HL-60 (cell line): Measurements from ENCODE around the gene GBP6.

Source experiments
- DNase-seq, 2 experiments: peaks; one replicate each; pipeline ENCODE4 v3.0.0-alpha.2; 2010 to 2020; ENCODE audit warnings: low read depth in 1 of 2, low spot score in 1 of 2
- H3K27ac ChIP-seq: fragments of 250-450 bp; sonication (Bioruptor Pico); replicated peaks from 2 replicates; pipeline ENCODE4 v1.5.1; 2020; ENCODE audit warnings: mild to moderate bottlenecking, moderate library complexity
- H3K27me3 ChIP-seq: fragments of 250-450 bp; sonication (Bioruptor Pico); 2 replicates; pipeline ENCODE4 v1.5.1; 2021; ENCODE audit warnings: mild to moderate bottlenecking, moderate library complexity; ENCODE audit not compliant: insufficient read depth, poor library complexity, severe bottlenecking
- H3K4me3 ChIP-seq: replicated peaks from 2 replicates; pipeline ENCODE4 v1.5.1; 2011; ENCODE audit warnings: mild to moderate bottlenecking, control low read depth, low read length; ENCODE audit not compliant: insufficient read depth
- GABPA ChIP-seq: IDR thresholded peaks from 2 replicates; pipeline ENCODE4 v1.6.1; 2012; ENCODE audit warnings: low read depth
- POLR2AphosphoS5 ChIP-seq: IDR thresholded peaks from 2 replicates; pipeline ENCODE4 v1.6.1; 2012; ENCODE audit warnings: low read depth
- REST ChIP-seq: IDR thresholded peaks from 2 replicates; pipeline ENCODE4 v1.6.1; 2012; ENCODE audit warnings: low read depth; ENCODE audit not compliant: insufficient replicate concordance
- SPI1 ChIP-seq: IDR thresholded peaks from 2 replicates; pipeline ENCODE4 v1.6.1; 2012; ENCODE audit warnings: low read depth, mild to moderate bottlenecking, borderline replicate concordance
- TF ChIP-seq, protein P1 (sequence below): IDR thresholded peaks from one replicate; pipeline ENCODE4 v1.5.1; 2011; ENCODE audit warnings: low read length, control low read depth, inconsistent platforms; ENCODE audit not compliant: insufficient read depth

The GBP6 gene

DNA sequence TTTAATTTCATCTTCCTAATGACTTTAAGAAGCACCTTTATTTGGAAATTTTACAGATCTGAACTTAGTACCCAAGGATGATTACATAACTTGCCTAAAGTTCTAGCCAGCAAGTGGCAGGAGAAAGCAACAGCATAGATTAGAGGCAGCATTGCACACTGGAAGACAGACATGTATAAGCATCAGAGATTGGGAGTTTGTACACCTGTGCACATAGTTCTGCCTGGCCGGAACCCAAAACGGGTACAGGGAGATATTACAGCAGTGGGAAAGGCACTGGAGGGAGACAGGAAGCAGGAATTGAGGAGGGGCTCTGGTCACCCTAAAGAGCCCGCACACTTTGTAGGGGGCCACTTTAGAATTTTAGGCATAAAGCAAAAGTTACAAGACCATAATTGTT is 19.3 kb downstream of the GBP6 start:
- Histone ChIP-seq H3K4me3 (no peak overlapping the region), H3K27ac (no peak overlapping the region), H3K27me3 (no peaks in the 10 kb centered on the region)
- no peak for DNase-seq
- TF ChIP-seq POLR2AphosphoS5: no peak
- TF ChIP-seq, protein P1, sequence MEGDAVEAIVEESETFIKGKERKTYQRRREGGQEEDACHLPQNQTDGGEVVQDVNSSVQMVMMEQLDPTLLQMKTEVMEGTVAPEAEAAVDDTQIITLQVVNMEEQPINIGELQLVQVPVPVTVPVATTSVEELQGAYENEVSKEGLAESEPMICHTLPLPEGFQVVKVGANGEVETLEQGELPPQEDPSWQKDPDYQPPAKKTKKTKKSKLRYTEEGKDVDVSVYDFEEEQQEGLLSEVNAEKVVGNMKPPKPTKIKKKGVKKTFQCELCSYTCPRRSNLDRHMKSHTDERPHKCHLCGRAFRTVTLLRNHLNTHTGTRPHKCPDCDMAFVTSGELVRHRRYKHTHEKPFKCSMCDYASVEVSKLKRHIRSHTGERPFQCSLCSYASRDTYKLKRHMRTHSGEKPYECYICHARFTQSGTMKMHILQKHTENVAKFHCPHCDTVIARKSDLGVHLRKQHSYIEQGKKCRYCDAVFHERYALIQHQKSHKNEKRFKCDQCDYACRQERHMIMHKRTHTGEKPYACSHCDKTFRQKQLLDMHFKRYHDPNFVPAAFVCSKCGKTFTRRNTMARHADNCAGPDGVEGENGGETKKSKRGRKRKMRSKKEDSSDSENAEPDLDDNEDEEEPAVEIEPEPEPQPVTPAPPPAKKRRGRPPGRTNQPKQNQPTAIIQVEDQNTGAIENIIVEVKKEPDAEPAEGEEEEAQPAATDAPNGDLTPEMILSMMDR: no peak
- TF ChIP-seq REST: no peak
- TF ChIP-seq SPI1: no peak
- TF ChIP-seq GABPA: no peak

DNA sequence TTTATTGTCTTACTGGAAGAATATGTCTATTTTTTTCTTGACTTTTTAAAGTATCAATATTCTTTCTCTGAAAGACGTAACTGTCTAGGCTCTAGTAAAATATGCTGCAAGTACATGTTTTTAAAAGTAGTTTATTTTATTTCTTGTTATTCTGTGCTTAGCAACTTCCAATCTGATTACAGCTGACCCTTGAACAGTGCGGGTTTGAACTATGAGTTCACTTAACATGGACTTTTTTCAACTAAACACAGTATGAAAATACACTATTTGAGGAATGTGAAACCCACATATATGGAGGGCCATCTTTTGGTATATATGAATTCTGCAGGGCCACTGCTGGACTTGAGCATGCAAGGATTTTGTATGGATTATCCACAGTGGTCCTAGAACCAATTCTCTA is 26.8 kb downstream of the GBP6 start:
- Histone ChIP-seq H3K27ac (no peak overlapping the region), H3K27me3 (no peaks in the 10 kb centered on the region), H3K4me3 (no peak overlapping the region)
- DNase-seq: no peak
- TF ChIP-seq REST (no peak), POLR2AphosphoS5 (no peak), SPI1 (no peak), GABPA (no peak)
- TF ChIP-seq, protein P1: no peak

GRCh38 chr1:89391686-89392085 is 27.8 kb downstream of the GBP6 start:
- no peaks in the 10 kb centered on the region for H3K27me3 ChIP-seq
- TF ChIP-seq POLR2AphosphoS5 (no peak), GABPA (no peak), REST (no peak)
- H3K27ac ChIP-seq: no peak overlapping the region
- DNase-seq: no peak
- no peak overlapping the region for H3K4me3 ChIP-seq

DNA sequence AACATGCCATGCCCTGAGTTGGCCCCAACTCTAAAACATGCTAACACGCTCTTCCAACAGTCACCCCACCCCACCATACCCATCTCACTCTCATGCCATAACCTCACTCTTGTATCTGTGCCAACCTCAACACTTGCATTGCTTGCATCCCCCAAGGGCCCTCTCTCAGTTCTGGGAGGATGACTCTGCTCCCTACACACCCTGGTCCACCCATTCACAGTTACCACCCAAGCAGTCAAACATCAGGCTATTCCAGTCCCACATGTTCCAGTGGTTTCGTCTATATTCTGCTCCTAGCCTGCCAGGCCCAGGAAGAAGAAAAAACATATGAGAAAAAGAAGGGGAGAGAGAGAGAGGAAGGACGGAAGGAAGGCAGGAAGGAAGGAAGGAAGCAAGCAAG is 31.0 kb downstream of the GBP6 start:
- TF ChIP-seq REST: no peak
- TF ChIP-seq SPI1: no peak
- TF ChIP-seq GABPA: no peak
- TF ChIP-seq POLR2AphosphoS5: no peak
- TF ChIP-seq, protein P1: no peak
- Histone ChIP-seq H3K4me3 (no peak overlapping the region), H3K27me3 (no peaks in the 10 kb centered on the region), H3K27ac (no peak overlapping the region)
- no peak for DNase-seq
